Esophagus muscularis mucosa (tissue), 4 donors: ENCODE measurements around the gene RAI1.

Experiments
- EP300 ChIP-seq: sonication (generic); formaldehyde crosslinking; IDR thresholded peaks from one replicate; pipeline ENCODE4 v1.6.1; 2017; ENCODE audit warnings: antibody characterized with exemption
- POLR2A ChIP-seq: fragments of 450-650 bp; IDR thresholded peaks from one replicate; pipeline ENCODE4 v1.6.1; 2017; ENCODE audit warnings: antibody characterized with exemption, moderate library complexity, mild to moderate bottlenecking, low read depth
- TF ChIP-seq, protein P1 (sequence below), 3 experiments: fragments of 200-600 bp in 2 of 3; fragments of 450-650 bp in 1 of 3; sonication (generic) in 2 of 3; IDR thresholded peaks; one replicate each; pipeline ENCODE4 v1.5.1; 2017 to 2019; ENCODE audit warnings: antibody characterized with exemption in 3 of 3, mild to moderate bottlenecking in 2 of 3, moderate library complexity in 1 of 3

DNA sequence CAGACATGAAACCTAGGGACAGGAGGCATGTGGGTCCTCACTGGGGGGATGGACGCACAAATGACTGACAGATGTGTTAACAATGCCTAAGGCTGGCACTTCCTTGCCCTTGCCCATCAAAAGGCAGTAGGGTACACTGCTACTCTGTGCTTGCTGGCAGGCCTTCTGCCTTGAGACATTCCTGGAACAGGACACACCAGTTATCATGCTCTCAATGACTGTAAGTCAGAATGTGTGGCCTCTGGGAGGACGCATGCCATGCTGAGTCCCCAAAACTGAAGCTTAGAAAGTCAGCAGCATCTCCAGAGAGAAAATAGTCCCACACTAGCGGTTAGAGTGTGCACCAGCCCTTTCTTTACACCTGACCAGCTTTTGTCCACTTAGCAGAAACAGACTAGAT, 171.7 kb downstream of the RAI1 start:
- TF ChIP-seq, protein P1, sequence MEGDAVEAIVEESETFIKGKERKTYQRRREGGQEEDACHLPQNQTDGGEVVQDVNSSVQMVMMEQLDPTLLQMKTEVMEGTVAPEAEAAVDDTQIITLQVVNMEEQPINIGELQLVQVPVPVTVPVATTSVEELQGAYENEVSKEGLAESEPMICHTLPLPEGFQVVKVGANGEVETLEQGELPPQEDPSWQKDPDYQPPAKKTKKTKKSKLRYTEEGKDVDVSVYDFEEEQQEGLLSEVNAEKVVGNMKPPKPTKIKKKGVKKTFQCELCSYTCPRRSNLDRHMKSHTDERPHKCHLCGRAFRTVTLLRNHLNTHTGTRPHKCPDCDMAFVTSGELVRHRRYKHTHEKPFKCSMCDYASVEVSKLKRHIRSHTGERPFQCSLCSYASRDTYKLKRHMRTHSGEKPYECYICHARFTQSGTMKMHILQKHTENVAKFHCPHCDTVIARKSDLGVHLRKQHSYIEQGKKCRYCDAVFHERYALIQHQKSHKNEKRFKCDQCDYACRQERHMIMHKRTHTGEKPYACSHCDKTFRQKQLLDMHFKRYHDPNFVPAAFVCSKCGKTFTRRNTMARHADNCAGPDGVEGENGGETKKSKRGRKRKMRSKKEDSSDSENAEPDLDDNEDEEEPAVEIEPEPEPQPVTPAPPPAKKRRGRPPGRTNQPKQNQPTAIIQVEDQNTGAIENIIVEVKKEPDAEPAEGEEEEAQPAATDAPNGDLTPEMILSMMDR (IDR thresholded peaks at IDR 0.05) = no peak
- TF ChIP-seq POLR2A = no peak
- no peak for TF ChIP-seq EP300
